Esophagus muscularis mucosa (tissue), 4 donors: ENCODE measurements around the gene SHISA6. TPM values are rescaled to one million over a fixed set of nuclear protein-coding genes. Genes with fewer than 3 reads are reported as not detected.

Experiments used
- DNase-seq: peaks from one replicate; pipeline ENCODE4 v3.0.0-alpha.2; 2017; ENCODE audit errors: extremely low spot score
- H3K27ac ChIP-seq, 4 donors: fragments of 200-600 bp; sonication (generic); replicated peaks in 1 of 4; 1 replicate in 3 of 4; 2 replicates in 1 of 4; pipeline ENCODE4 v1.5.1; 2016 to 2019; ENCODE audit warnings: mild to moderate bottlenecking in 1 of 4
- H3K27me3 ChIP-seq, 4 donors: fragments of 200-600 bp; sonication (generic); one replicate each; pipeline versions ENCODE4 v1.5.1 to v1.6.0; 2016 to 2019
- H3K36me3 ChIP-seq, 4 donors: fragments of 200-600 bp; sonication (generic); one replicate each; pipeline ENCODE4 v1.5.1; 2016 to 2019
- H3K4me1 ChIP-seq, 4 donors: fragments of 200-600 bp; sonication (generic); one replicate each; pipeline ENCODE4 v1.5.1; 2016 to 2019
- H3K4me3 ChIP-seq, 4 donors: fragments of 200-600 bp; sonication (generic); 1 replicate in 2 of 4; 2 replicates in 2 of 4; pipeline ENCODE4 v1.5.1; 2016 to 2019; ENCODE audit warnings: mild to moderate bottlenecking in 4 of 4, moderate library complexity in 1 of 4
- H3K9me3 ChIP-seq, 4 donors: fragments of 200-600 bp; sonication (generic); 1 replicate in 3 of 4; 2 replicates in 1 of 4; pipeline ENCODE4 v1.5.1; 2016 to 2019
- EP300 ChIP-seq: sonication (generic); formaldehyde crosslinking; IDR thresholded peaks from one replicate; pipeline ENCODE4 v1.6.1; 2017; ENCODE audit warnings: antibody characterized with exemption
- POLR2A ChIP-seq: fragments of 450-650 bp; IDR thresholded peaks from one replicate; pipeline ENCODE4 v1.6.1; 2017; ENCODE audit warnings: antibody characterized with exemption, moderate library complexity, mild to moderate bottlenecking, low read depth
- POLR2AphosphoS5 ChIP-seq, 2 donors: sonication (generic); formaldehyde crosslinking; IDR thresholded peaks; one replicate each; pipeline ENCODE4 v1.6.1; 2017; ENCODE audit warnings: antibody characterized with exemption in 2 of 2
- WGBS: methylation state at CpG from one replicate; pipeline ENCODE4 v1.1.5; 2018; 5-methylcytosine and 5-hydroxymethylcytosine counted together
- intact Hi-C: fragments of 100-400 bp; cut with DNase I; formaldehyde crosslinking; loops from one replicate; pipeline ENCODE4 v1.15.1; 2023
- total RNA-seq, 4 donors: library from RNA; depleted of rRNA; stranded (reverse); fragments of >200 nt; gene quantifications; one replicate each; pipeline versions ENCODE4 v1.1.0 to v1.2.1, GENCODE V29; 2016
- TF ChIP-seq, protein P1 (sequence below), 3 experiments: fragments of 200-600 bp in 2 of 3; fragments of 450-650 bp in 1 of 3; sonication (generic) in 2 of 3; IDR thresholded peaks; one replicate each; pipeline ENCODE4 v1.5.1; 2017 to 2019; ENCODE audit warnings: antibody characterized with exemption in 3 of 3, mild to moderate bottlenecking in 2 of 3, moderate library complexity in 1 of 3

SHISA6 gene
- total RNA-seq, 4 donors from 2014 or later = 0.83 to 1.7 (median 1.4) TPM

- Histone ChIP-seq H3K4me3 (no peak overlapping the region), H3K27ac (no peak overlapping the region), H3K4me1 (no peaks in the 10 kb centered on the region), H3K9me3 (peaks cover 0 to 1% (median 0%) of the 10 kb centered on the region in 4 donors), H3K27me3 (no peaks in the 10 kb centered on the region), H3K36me3 (no peaks in the 10 kb centered on the region)
- TF ChIP-seq EP300 = no peak
- TF ChIP-seq POLR2AphosphoS5 (IDR thresholded peaks at IDR 0.05) = no peak
- TF ChIP-seq, protein P1, sequence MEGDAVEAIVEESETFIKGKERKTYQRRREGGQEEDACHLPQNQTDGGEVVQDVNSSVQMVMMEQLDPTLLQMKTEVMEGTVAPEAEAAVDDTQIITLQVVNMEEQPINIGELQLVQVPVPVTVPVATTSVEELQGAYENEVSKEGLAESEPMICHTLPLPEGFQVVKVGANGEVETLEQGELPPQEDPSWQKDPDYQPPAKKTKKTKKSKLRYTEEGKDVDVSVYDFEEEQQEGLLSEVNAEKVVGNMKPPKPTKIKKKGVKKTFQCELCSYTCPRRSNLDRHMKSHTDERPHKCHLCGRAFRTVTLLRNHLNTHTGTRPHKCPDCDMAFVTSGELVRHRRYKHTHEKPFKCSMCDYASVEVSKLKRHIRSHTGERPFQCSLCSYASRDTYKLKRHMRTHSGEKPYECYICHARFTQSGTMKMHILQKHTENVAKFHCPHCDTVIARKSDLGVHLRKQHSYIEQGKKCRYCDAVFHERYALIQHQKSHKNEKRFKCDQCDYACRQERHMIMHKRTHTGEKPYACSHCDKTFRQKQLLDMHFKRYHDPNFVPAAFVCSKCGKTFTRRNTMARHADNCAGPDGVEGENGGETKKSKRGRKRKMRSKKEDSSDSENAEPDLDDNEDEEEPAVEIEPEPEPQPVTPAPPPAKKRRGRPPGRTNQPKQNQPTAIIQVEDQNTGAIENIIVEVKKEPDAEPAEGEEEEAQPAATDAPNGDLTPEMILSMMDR (IDR thresholded peaks at IDR 0.05) = no peak
- no peak for TF ChIP-seq POLR2A
- intact Hi-C loops = no loop called here
- 72% methylated on average over 4 of the region's 4 CpGs for WGBS
- no peak for DNase-seq
Measured at GRCh38 chr17:11438673-11439072, 197.7 kb downstream of the SHISA6 start.

- Histone ChIP-seq H3K36me3 (no peaks in the 10 kb centered on the region), H3K9me3 (no peaks in the 10 kb centered on the region), H3K27ac (no peak overlapping the region), H3K4me3 (no peak overlapping the region), H3K4me1 (no peaks in the 10 kb centered on the region), H3K27me3 (no peaks in the 10 kb centered on the region)
- 81% methylated on average over 1 of the region's 1 CpG for WGBS
- intact Hi-C loops = no loop called here
- DNase-seq = no peak
- TF ChIP-seq, protein P1 (IDR thresholded peaks at IDR 0.05) = no peak
- no peak for TF ChIP-seq POLR2A
- TF ChIP-seq EP300 = no peak
- no peak for TF ChIP-seq POLR2AphosphoS5 (IDR thresholded peaks at IDR 0.05)
Measured at GRCh38 chr17:11441004-11441403, 200.0 kb downstream of the SHISA6 start.

- Histone ChIP-seq H3K4me3 (no peak overlapping the region), H3K9me3 (no peaks in the 10 kb centered on the region), H3K36me3 (no peaks in the 10 kb centered on the region), H3K27ac (no peak overlapping the region), H3K27me3 (no peaks in the 10 kb centered on the region), H3K4me1 (no peaks in the 10 kb centered on the region)
- DNase-seq = no peak
- intact Hi-C loops = no loop called here
- TF ChIP-seq EP300 = no peak
- TF ChIP-seq POLR2AphosphoS5 (IDR thresholded peaks at IDR 0.05) = no peak
- no peak for TF ChIP-seq POLR2A
- TF ChIP-seq, protein P1 (IDR thresholded peaks at IDR 0.05) = no peak
- WGBS = 80% methylated on average over 4 of the region's 4 CpGs
Measured at GRCh38 chr17:11446316-11446715, 205.3 kb downstream of the SHISA6 start.

- H3K9me3 ChIP-seq = no peaks in the 10 kb centered on the region
- WGBS = 90% methylated on average over 7 of the region's 7 CpGs
- DNase-seq = no peak
- TF ChIP-seq EP300 (no peak), POLR2AphosphoS5 (IDR thresholded peaks at IDR 0.05) (no peak), POLR2A (no peak)
- TF ChIP-seq, protein P1 (IDR thresholded peaks at IDR 0.05) = no peak
- intact Hi-C loops = no loop called here
- no peak overlapping the region for H3K4me3 ChIP-seq
- H3K36me3 ChIP-seq = no peaks in the 10 kb centered on the region
- H3K27ac ChIP-seq = no peak overlapping the region
- no peaks in the 10 kb centered on the region for H3K4me1 ChIP-seq
- H3K27me3 ChIP-seq = no peaks in the 10 kb centered on the region
Measured at GRCh38 chr17:11454096-11454495, 213.1 kb downstream of the SHISA6 start.

GRCh38 chr17:11458279-11458678, 217.3 kb downstream of the SHISA6 start:
- H3K4me1 ChIP-seq = no peaks in the 10 kb centered on the region
- intact Hi-C loops = no loop called here
- H3K36me3 ChIP-seq = no peaks in the 10 kb centered on the region
- H3K27me3 ChIP-seq = no peaks in the 10 kb centered on the region
- no peak overlapping the region for H3K4me3 ChIP-seq
- 82% methylated on average over 4 of the region's 4 CpGs for WGBS
- no peak for DNase-seq
- H3K9me3 ChIP-seq = no peaks in the 10 kb centered on the region
- no peak overlapping the region for H3K27ac ChIP-seq
- TF ChIP-seq, protein P1 (IDR thresholded peaks at IDR 0.05) = no peak
- no peak for TF ChIP-seq POLR2AphosphoS5 (IDR thresholded peaks at IDR 0.05)
- no peak for TF ChIP-seq POLR2A
- no peak for TF ChIP-seq EP300
